HepG2 (cell line): Measurements from ENCODE around the gene ABAT. TPM values are rescaled to one million over a fixed set of nuclear protein-coding genes. Genes with fewer than 3 reads are reported as not detected.

Experiments
- ARID2 ChIP-seq: sonication (generic); formaldehyde crosslinking; IDR thresholded peaks from 2 replicates; pipeline ENCODE4 v1.8.1; 2022; ENCODE audit warnings: mild to moderate bottlenecking, missing genetic modification reagents, borderline replicate concordance
- ATF7-NPFF ChIP-seq: sonication (generic); formaldehyde crosslinking; IDR thresholded peaks from 2 replicates; pipeline ENCODE4 v1.8.1; 2023; ENCODE audit warnings: mild to moderate bottlenecking, low read depth, missing genetic modification reagents, moderate library complexity
- CEBPG ChIP-seq: IDR thresholded peaks from 2 replicates; pipeline ENCODE4 v1.6.1; 2016
- KLF16 ChIP-seq, 2 experiments: sonication (generic) in 1 of 2; formaldehyde crosslinking in 1 of 2; IDR thresholded peaks; 2 replicates each; pipeline versions ENCODE4 v1.6.1 to v1.8.0; 2016 to 2023; ENCODE audit warnings: missing genetic modification reagents in 2 of 2, missing compliant biosample characterization in 1 of 2
- NFRKB ChIP-seq: fragments of 450-650 bp; IDR thresholded peaks from 2 replicates; pipeline ENCODE4 v1.6.1; 2017
- SMAD3 ChIP-seq: sonication (generic); formaldehyde crosslinking; IDR thresholded peaks from 2 replicates; pipeline ENCODE4 v1.4.0; 2020; ENCODE audit warnings: missing genetic modification reagents
- SRF ChIP-seq: IDR thresholded peaks from 2 replicates; pipeline ENCODE4 v1.6.1; 2011; ENCODE audit warnings: mild to moderate bottlenecking, low read depth, low read length, moderate library complexity
- SRSF1 ChIP-seq: fragments of 200-400 bp; formaldehyde crosslinking; optimal IDR thresholded peaks from 2 replicates; pipeline ENCODE3; 2017; ENCODE audit warnings: mild to moderate bottlenecking, low read depth, low read length, moderate library complexity
- SSRP1 ChIP-seq: IDR thresholded peaks from 2 replicates; pipeline ENCODE4 v1.6.1; 2016; ENCODE audit warnings: control low read depth
- ZNF20 ChIP-seq: sonication (generic); formaldehyde crosslinking; IDR thresholded peaks from 2 replicates; pipeline ENCODE4 v1.4.0; 2020; ENCODE audit warnings: mild to moderate bottlenecking, moderate library complexity, missing genetic modification reagents
- ZNF24 ChIP-seq: fragments of 450-650 bp; IDR thresholded peaks from 2 replicates; pipeline ENCODE4 v1.6.1; 2017; ENCODE audit warnings: antibody characterized with exemption, mild to moderate bottlenecking
- ZNF567 ChIP-seq: sonication (generic); formaldehyde crosslinking; IDR thresholded peaks from 2 replicates; pipeline ENCODE4 v1.8.1; 2023; ENCODE audit warnings: mild to moderate bottlenecking, missing genetic modification reagents, borderline replicate concordance
- ZSCAN31 ChIP-seq: sonication (generic); formaldehyde crosslinking; IDR thresholded peaks from 2 replicates; pipeline ENCODE4 v1.5.0; 2020; ENCODE audit warnings: low read depth, mild to moderate bottlenecking, missing genetic modification reagents
- polyA plus RNA-seq, 8 experiments: library from polyadenylated mRNA; depleted of rRNA in 3 of 8; stranded (reverse) in 7 of 8; unstranded in 1 of 8; fragments of >200 nt; fragmentation: Illumina TruSeq in 4 of 8; extraction: Trizol in 4 of 8; gene quantifications; 2 replicates each; pipeline versions ENCODE4 v1.2.1 to v1.2.3, GENCODE V29; 2011 to 2016; ENCODE audit warnings: low read depth in 4 of 8, missing spikeins in 1 of 8, mixed read lengths in 1 of 8; ENCODE audit not compliant: insufficient read depth in 1 of 8
- total RNA-seq, 5 experiments: library from RNA; depleted of rRNA; stranded (reverse); fragments of >200 nt; fragmentation: Illumina TruSeq; extraction: Trizol; gene quantifications; 2 replicates each; pipeline ENCODE4 v1.2.3, GENCODE V29; 2016; ENCODE audit warnings: low read depth in 1 of 5
- TF ChIP-seq, protein P1 (sequence below): sonication (generic); formaldehyde crosslinking; IDR thresholded peaks from 2 replicates; pipeline ENCODE4 v1.8.0; 2022; ENCODE audit warnings: mild to moderate bottlenecking, missing genetic modification reagents, borderline replicate concordance
- TF ChIP-seq, protein P2 (sequence below): IDR thresholded peaks from 2 replicates; pipeline ENCODE4 v1.6.1; 2016; ENCODE audit warnings: low read depth, borderline replicate concordance
- TF ChIP-seq, protein P3 (sequence below): sonication (generic); formaldehyde crosslinking; IDR thresholded peaks from 2 replicates; pipeline ENCODE4 v1.5.1; 2020; ENCODE audit warnings: missing genetic modification reagents, mild to moderate bottlenecking, borderline replicate concordance
- TF ChIP-seq, protein P4 (sequence below): sonication (generic); formaldehyde crosslinking; IDR thresholded peaks from 2 replicates; pipeline ENCODE4 v1.4.0; 2020; ENCODE audit warnings: missing genetic modification reagents
- TF ChIP-seq, protein P5 (sequence below): sonication (generic); formaldehyde crosslinking; IDR thresholded peaks from 2 replicates; pipeline ENCODE4 v1.8.0; 2022; ENCODE audit warnings: missing genetic modification reagents, mild to moderate bottlenecking, borderline replicate concordance
- TF ChIP-seq, protein P6 (sequence below): sonication (generic); formaldehyde crosslinking; IDR thresholded peaks from 2 replicates; pipeline ENCODE4 v1.5.0; 2020; ENCODE audit warnings: mild to moderate bottlenecking, missing genetic modification reagents, moderate library complexity
- TF ChIP-seq, protein P7 (sequence below): IDR thresholded peaks from 2 replicates; pipeline ENCODE4 v1.6.1; 2016; ENCODE audit warnings: missing compliant biosample characterization, missing genetic modification reagents, borderline replicate concordance

The ABAT gene
- total and polyA plus RNA-seq, 2 of the 13 experiments (the other 11 are each of a cell fraction or from before 2014, with no cell fraction given), result 47.6 to 97.3 TPM

DNA sequence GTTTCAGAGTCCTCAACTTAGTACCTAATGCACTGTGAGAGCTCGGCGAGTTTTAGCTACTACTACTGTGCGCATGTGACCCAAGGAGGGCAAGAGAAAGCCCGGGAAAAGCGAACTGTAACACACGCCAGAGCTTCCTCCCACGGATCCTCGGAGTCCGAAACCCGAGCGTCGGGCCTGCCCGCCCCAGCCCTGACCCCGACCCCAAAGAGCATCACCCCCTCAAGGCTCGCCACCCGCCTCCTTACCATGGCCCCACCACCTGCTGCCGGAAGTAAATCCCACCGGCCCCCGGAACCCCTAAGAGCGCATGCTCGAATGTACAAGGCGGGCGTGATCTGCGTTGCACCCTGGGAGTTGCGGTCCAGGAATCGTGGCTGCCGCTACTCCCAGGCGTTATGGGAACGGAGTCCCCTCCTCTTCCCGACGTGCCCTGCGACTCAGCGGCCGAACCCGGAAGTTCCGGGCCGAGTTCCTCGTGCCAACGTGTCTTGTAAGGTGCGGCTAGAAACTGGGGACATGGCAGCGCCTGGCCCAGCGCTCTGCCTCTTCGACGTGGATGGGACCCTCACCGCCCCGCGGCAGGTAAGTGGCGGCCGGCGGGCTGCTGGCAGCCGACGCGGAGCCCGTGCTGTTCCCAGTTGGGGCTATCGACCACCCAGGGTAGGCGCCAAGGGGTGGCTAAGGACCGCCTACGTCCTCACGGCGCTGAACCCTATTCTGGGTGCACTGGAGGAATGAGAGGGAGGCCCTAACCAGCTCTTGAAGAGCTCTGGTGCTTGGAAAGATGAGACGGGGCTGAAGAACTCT lies 123.2 kb downstream of the ABAT start, which contains the start of the genes PMM2 and TMEM186 (continued):
- TF ChIP-seq, protein P1, sequence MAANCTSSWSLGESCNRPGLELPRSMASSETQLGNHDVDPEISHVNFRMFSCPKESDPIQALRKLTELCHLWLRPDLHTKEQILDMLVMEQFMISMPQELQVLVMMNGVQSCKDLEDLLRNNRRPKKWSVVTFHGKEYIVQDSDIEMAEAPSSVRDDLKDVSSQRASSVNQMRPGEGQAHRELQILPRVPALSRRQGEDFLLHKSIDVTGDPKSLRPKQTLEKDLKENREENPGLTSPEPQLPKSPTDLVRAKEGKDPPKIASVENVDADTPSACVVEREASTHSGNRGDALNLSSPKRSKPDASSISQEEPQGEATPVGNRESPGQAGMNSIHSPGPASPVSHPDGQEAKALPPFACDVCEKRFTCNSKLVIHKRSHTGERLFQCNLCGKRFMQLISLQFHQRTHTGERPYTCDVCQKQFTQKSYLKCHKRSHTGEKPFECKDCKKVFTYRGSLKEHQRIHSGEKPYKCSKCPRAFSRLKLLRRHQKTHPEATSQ, result peak; percentile 97
- TF ChIP-seq CEBPG (CRISPR knock-in tag) (peak; percentile 52; the same call in 1 of the 2 replicates), KLF16 (CRISPR knock-in tag; IDR thresholded peaks at IDR 0.05) (peak in 1 of 2 experiments; percentile 99; a peak in 3 of 4 replicates), ATF7-NPFF (CRISPR knock-in tag) (peak; percentile 99), ZNF24 (peak; percentile 62), SRF (0 out of 2 replicates have a peak, but pooled peaks have one; percentile 18), ZNF567 (peak; percentile 99), SMAD3 (CRISPR knock-in tag) (peak; percentile 97), SSRP1 (CRISPR knock-in tag) (no peak), ZSCAN31 (CRISPR knock-in tag) (peak; percentile 91; the same call in 1 of the 2 replicates), ZNF20 (CRISPR knock-in tag) (no peak), SRSF1 (peak; percentile 95), NFRKB (no peak), ARID2 (peak; percentile 95)
- TF ChIP-seq, protein P2, sequence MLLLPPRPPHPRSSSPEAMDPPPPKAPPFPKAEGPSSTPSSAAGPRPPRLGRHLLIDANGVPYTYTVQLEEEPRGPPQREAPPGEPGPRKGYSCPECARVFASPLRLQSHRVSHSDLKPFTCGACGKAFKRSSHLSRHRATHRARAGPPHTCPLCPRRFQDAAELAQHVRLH (CRISPR knock-in tag), result peak; percentile 98
- TF ChIP-seq, protein P3, sequence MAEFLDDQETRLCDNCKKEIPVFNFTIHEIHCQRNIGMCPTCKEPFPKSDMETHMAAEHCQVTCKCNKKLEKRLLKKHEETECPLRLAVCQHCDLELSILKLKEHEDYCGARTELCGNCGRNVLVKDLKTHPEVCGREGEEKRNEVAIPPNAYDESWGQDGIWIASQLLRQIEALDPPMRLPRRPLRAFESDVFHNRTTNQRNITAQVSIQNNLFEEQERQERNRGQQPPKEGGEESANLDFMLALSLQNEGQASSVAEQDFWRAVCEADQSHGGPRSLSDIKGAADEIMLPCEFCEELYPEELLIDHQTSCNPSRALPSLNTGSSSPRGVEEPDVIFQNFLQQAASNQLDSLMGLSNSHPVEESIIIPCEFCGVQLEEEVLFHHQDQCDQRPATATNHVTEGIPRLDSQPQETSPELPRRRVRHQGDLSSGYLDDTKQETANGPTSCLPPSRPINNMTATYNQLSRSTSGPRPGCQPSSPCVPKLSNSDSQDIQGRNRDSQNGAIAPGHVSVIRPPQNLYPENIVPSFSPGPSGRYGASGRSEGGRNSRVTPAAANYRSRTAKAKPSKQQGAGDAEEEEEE, result no peak; the same call in 1 of the 2 replicates
- TF ChIP-seq, protein P4, sequence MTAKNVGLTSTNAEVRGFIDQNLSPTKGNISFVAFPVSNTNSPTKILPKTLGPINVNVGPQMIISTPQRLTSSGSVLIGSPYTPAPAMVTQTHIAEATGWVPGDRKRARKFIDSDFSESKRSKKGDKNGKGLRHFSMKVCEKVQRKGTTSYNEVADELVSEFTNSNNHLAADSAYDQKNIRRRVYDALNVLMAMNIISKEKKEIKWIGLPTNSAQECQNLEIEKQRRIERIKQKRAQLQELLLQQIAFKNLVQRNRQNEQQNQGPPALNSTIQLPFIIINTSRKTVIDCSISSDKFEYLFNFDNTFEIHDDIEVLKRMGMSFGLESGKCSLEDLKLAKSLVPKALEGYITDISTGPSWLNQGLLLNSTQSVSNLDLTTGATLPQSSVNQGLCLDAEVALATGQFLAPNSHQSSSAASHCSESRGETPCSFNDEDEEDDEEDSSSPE (CRISPR knock-in tag), result peak; percentile 92
- TF ChIP-seq, protein P5, sequence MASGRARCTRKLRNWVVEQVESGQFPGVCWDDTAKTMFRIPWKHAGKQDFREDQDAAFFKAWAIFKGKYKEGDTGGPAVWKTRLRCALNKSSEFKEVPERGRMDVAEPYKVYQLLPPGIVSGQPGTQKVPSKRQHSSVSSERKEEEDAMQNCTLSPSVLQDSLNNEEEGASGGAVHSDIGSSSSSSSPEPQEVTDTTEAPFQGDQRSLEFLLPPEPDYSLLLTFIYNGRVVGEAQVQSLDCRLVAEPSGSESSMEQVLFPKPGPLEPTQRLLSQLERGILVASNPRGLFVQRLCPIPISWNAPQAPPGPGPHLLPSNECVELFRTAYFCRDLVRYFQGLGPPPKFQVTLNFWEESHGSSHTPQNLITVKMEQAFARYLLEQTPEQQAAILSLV (CRISPR knock-in tag), result peak; percentile 99
- TF ChIP-seq, protein P6, sequence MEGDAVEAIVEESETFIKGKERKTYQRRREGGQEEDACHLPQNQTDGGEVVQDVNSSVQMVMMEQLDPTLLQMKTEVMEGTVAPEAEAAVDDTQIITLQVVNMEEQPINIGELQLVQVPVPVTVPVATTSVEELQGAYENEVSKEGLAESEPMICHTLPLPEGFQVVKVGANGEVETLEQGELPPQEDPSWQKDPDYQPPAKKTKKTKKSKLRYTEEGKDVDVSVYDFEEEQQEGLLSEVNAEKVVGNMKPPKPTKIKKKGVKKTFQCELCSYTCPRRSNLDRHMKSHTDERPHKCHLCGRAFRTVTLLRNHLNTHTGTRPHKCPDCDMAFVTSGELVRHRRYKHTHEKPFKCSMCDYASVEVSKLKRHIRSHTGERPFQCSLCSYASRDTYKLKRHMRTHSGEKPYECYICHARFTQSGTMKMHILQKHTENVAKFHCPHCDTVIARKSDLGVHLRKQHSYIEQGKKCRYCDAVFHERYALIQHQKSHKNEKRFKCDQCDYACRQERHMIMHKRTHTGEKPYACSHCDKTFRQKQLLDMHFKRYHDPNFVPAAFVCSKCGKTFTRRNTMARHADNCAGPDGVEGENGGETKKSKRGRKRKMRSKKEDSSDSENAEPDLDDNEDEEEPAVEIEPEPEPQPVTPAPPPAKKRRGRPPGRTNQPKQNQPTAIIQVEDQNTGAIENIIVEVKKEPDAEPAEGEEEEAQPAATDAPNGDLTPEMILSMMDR, result no peak; the same call in none of the 2 replicates
- TF ChIP-seq, protein P7, sequence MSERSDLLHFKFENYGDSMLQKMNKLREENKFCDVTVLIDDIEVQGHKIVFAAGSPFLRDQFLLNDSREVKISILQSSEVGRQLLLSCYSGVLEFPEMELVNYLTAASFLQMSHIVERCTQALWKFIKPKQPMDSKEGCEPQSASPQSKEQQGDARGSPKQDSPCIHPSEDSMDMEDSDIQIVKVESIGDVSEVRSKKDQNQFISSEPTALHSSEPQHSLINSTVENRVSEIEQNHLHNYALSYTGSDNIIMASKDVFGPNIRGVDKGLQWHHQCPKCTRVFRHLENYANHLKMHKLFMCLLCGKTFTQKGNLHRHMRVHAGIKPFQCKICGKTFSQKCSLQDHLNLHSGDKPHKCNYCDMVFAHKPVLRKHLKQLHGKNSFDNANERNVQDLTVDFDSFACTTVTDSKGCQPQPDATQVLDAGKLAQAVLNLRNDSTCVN (CRISPR knock-in tag), result peak; percentile 92
